NCI-H146 treated with DMSO at 0.1 percent for 48 hours (cell line): ENCODE measurements around the gene GJD3.
"Not testable (repeated sequence)": the region's sequence is repeated elsewhere in the genome, so short reads cannot be mapped to it uniquely, and the experiment has no call there.

ENCODE experiments used
- DNase-seq: peaks from one replicate; lab custom pipeline; 2025; ENCODE audit not compliant: unreplicated experiment; lab: John Stamatoyannopoulos, UW

GJD3 gene

DNA sequence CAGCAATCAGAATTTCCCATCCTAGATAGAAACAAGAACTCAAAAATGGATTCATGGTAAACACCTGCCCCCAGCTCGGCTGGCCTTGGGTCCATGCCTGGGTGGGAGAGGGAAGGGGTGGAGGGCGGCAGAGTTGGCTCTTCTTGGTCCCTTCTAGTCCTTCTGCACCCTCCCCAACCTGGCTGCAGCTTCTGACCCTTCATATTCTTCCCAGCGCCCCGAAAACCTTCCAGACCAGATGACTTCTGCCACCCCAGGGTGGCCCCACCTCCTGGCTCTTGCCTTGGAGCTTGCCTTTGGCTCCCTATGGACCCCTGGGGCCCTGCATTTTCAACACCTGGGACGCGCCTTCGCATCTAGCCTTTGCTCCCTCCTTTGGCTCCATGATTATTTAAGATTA is 5.4 kb upstream of the GJD3 start:
- DNase-seq: no peak

DNA sequence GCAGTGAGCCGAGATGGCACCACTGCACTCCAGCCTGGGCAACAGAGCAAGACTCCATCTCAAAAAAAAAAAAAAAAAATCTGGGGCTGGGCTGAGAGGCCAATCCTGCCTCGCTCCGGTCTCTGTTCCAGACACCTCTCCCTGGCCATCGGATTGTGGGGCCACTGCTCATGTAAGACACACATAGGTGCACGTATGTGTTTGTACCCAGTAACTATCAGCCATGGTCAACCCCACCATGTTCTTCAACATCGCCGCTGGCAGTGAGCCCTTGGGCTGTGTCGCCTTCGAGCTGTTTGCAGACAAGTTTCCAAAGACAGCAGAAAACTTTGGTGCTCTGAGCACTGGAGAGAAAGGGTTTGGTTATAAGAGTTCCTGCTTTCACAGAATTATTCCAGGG is 3.2 kb upstream of the GJD3 start:
- DNase-seq: not testable (repeated sequence)

GRCh38 chr17:40366861-40367518 is 2.5 kb upstream of the GJD3 start:
- DNase-seq: no peak

GRCh38 chr17:40366076-40366860 is 1.7 kb upstream of the GJD3 start:
- no peak for DNase-seq

DNA sequence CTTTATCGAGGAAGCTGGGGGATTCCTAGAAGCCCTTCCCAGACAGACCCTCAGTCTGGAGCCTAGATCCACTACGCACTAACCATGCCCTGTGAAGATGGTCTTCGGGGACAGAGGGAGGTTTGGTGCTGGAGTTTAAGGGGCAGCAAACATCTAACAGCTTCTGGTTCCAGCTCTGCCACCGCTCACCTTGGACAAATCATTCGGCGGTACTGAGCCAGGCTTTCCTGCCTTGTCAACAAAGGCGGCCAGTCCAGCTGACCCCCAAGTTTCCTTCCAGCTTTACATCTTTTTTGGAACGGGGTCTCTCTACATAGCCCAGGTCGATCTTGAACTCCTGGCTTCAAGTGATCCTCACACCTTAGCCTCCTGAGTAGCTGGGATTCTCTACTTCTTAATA is 369 bp upstream of the GJD3 start:
- no peak for DNase-seq

DNA sequence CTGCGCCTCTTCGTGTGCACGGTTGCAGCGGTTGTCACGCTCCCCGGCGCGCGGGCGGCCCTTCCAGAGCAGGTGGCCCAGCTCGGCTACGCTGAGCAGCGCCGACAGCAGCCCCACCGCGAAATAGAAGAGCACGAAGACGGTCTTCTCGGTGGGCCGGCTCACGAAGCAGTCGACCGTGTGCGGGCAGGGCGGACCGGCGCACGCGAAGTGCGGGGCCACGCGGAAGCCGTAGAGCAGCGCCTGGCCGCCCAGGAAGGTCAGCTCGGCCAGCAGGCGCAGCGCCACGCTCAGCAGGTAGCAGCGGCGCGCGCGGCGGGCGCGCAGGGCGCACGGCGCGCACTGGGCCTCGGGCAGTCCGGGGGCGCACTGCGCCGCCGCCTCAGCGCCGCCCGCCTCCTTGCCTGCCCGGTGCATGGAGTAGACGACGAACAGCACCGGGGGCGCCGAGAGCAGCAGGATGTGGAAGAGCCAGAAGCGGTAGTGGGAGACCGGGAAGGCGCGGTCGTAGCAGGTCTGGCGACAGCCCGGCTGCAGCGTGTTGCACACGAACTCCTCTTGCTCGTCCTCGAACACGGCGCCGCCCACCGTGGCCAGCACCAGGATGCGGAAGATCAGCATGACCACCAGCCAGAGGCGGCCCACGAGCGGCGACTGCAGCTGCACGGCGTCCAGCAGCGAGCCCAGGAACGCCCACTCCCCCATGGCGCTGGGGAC is 1.3 kb downstream of the GJD3 start:
- peak; percentile 12 for DNase-seq

- DNase-seq: peak; percentile 34
These were observed 1.8 kb downstream of the GJD3 start for GRCh38 chr17:40362696-40363110.

GRCh38 chr17:40361925-40362695 is 2.4 kb downstream of the GJD3 start:
- no peak for DNase-seq

DNA sequence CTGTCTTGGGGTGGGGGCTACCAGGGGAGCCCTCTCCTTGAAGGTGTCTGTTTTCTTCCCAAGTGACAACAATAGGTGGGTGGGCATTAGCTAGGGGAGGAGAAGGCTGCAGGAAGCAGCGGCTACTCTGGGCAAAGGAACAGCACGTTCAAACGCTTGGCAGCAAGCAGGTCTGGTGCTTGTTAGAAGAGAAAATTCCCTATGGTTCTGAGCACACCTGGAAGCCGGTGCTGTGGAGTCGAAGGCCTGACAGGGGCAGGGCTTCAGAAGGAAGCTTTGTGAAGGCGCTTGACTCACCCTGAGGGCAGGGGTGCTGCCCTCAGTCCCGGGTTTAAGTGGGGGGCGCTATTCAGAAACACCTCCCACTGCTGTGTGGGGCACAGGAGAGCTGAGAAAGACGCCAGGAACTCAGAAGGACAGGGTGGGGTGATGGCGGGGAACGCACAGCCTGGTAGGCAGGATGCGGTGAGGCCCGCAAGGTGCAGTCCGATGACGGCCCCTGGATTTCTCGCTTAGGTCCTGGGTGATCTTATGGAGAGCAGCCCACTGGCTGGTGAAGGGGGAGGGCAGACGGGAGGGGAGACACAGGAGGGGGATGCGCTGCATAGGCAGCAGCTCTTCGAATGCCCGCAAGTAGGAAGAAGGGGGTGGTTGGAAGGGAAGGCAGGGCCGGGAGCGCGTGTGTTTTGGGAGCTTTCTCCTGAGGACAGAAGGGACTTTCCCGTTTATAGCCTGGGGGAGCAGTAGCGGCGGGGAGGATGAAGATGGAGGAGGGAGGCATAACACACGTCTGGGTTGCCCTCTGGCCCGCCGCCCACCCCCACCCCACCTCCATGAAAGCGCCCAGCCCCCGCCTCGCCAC is 3.2 kb downstream of the GJD3 start:
- no peak for DNase-seq

DNA sequence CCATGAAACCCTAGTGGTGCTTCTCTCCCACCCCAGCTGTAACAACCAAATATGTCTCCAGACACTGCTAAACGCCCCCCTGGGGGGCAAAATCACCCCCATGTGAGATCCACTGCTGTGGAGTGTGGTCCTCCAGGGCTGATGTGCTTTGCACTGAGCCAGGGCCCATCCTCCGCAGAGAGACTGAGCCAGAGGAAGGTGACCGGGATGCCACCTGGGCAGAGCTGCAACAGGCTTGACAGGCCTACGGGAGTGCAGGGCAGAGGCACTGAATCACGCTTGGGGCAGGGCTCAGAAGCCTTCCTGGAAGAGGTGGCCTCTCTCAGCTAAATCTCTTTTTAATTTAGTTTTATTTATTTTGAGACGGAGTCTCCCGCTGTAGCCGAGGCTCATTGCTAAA is 4.4 kb downstream of the GJD3 start:
- DNase-seq: no peak

GRCh38 chr17:40358323-40359038 is 6.1 kb downstream of the GJD3 start:
- peak; percentile 48 for DNase-seq

- DNase-seq: no peak
These were observed 7.3 kb downstream of the GJD3 start for GRCh38 chr17:40356990-40357881.

DNA sequence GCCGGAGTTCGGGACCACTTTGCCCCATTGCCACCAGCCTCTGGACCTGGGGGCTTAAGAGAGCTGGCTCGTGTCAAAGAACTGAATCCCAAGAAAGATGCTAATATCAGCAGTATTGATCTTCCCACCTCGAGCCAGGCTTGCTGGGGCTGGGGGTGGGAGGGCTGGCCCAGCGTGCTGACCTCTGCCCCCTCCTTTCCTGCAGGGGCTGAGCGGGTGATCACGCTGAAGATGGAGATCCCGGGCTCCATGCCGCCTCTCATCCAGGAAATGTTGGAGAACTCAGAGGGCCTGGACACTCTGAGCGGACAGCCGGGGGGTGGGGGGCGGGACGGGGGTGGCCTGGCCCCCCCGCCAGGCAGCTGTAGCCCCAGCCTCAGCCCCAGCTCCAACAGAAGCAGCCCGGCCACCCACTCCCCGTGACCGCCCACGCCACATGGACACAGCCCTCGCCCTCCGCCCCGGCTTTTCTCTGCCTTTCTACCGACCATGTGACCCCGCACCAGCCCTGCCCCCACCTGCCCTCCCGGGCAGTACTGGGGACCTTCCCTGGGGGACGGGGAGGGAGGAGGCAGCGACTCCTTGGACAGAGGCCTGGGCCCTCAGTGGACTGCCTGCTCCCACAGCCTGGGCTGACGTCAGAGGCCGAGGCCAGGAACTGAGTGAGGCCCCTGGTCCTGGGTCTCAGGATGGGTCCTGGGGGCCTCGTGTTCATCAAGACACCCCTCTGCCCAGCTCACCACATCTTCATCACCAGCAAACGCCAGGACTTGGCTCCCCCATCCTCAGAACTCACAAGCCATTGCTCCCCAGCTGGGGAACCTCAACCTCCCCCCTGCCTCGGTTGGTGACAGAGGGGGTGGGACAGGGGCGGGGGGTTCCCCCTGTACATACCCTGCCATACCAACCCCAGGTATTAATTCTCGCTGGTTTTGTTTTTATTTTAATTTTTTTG is 8.5 kb downstream of the GJD3 start:
- no peak for DNase-seq

DNA sequence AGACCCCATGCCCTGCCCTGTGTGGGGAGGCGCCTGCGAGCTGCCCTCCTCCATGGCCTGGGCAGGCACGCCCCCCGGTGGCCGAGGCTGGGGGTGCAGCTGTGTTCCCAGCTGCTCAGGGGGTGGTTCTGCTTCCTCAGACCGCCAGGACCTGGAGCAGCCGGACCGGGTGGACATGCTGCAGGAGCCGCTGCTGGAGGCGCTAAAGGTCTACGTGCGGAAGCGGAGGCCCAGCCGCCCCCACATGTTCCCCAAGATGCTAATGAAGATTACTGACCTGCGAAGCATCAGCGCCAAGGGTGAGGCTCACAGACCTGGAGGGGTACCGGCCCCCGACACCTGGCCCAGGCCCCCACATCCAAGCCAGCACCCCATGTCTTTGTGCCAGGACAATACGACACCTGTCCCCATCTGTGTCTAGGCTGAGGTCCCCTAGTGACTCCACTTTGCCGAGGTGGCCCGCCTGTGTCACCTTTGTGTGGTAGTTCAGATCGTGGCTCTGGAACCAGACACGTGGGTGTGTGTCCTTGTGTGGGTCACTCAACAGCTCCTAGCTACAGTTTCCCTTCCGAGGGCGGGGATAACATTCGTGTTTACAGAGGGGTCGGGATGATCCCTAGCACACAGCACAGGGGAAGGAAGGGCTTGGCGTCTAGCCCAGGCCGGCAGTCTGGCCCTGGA is 9.3 kb downstream of the GJD3 start:
- peak; percentile 9 for DNase-seq

- DNase-seq: no peak
These were observed 10.1 kb downstream of the GJD3 start for GRCh38 chr17:40354221-40355122.
